ENCODE measurements around the gene NCAPG2.

NCAPG2 gene

GRCh38 chr7:158704524-158705233 is at the start of gene NCAPG2:
Gene NCAPG2, minus strand, starts transcription at chr7:158704804. Its CDS starts 2,905 bp downstream, at chr7:158701899.
- no peak for TF ChIP-seq CTCF (IDR thresholded peaks at IDR 0.05; ENCODE audit: control insufficient read depth, insufficient read depth, low read depth, low read length, missing control alignments)
- H3K4me3 ChIP-seq (ENCODE audit: control insufficient read depth, low read depth, low read length): peak within 1 kb of the TSS; percentile 97
- peak; percentile 91 for DNase-seq (ENCODE audit: low read depth)

- H3K4me3 ChIP-seq (ENCODE audit: control insufficient read depth, low read depth, low read length): no peak overlapping the region
- DNase-seq (ENCODE audit: low read depth): no peak
- no peak for TF ChIP-seq CTCF (IDR thresholded peaks at IDR 0.05; ENCODE audit: control insufficient read depth, insufficient read depth, low read depth, low read length, missing control alignments)
Observed at GRCh38 chr7:158753900-158754299, 49.3 kb upstream of the NCAPG2 start.

- DNase-seq (ENCODE audit: low read depth): no peak
- no peak for TF ChIP-seq CTCF (IDR thresholded peaks at IDR 0.05; ENCODE audit: control insufficient read depth, insufficient read depth, low read depth, low read length, missing control alignments)
- no peak overlapping the region for H3K4me3 ChIP-seq (ENCODE audit: control insufficient read depth, low read depth, low read length)
Observed at GRCh38 chr7:158751751-158752150, 47.1 kb upstream of the NCAPG2 start.

GRCh38 chr7:158751199-158751598 is 46.6 kb upstream of the NCAPG2 start:
- TF ChIP-seq CTCF (IDR thresholded peaks at IDR 0.05; ENCODE audit: control insufficient read depth, insufficient read depth, low read depth, low read length, missing control alignments): no peak
- no peak for DNase-seq (ENCODE audit: low read depth)
- no peak overlapping the region for H3K4me3 ChIP-seq (ENCODE audit: control insufficient read depth, low read depth, low read length)

- H3K4me3 ChIP-seq (ENCODE audit: control insufficient read depth, low read depth, low read length): no peak overlapping the region
- no peak for TF ChIP-seq CTCF (IDR thresholded peaks at IDR 0.05; ENCODE audit: control insufficient read depth, insufficient read depth, low read depth, low read length, missing control alignments)
- DNase-seq (ENCODE audit: low read depth): no peak
Observed at GRCh38 chr7:158750702-158751101, 46.1 kb upstream of the NCAPG2 start.

GRCh38 chr7:158749396-158749795 is 44.8 kb upstream of the NCAPG2 start:
- H3K4me3 ChIP-seq (ENCODE audit: control insufficient read depth, low read depth, low read length): no peak overlapping the region
- DNase-seq (ENCODE audit: low read depth): no peak
- TF ChIP-seq CTCF (IDR thresholded peaks at IDR 0.05; ENCODE audit: control insufficient read depth, insufficient read depth, low read depth, low read length, missing control alignments): no peak
